Measurements from ENCODE around the gene PZP. TPM values are rescaled to one million over a fixed set of nuclear protein-coding genes. Genes with fewer than 3 reads are reported as not detected.
"Not testable (repeated sequence)": the region's sequence is repeated elsewhere in the genome, so short reads cannot be mapped to it uniquely, and the experiment has no call there.

Gene PZP
- total and polyA plus RNA-seq, 9 of the 15 experiments (the other 6 are each of a cell fraction or from before 2014, with no cell fraction given) = 0.01 TPM; not detected in 8

- Histone ChIP-seq H3K79me2 (ENCODE audit: control insufficient read depth, insufficient read depth, low read length) (no peaks in the 10 kb centered on the region), H3K4me3 (no peak overlapping the region), H3K9me1 (ENCODE audit: control insufficient read depth, insufficient read depth, low read length) (no peaks in the 10 kb centered on the region), H3K4me1 (replicated peaks in 1 of 2; ENCODE audit: control insufficient read depth in 2 of 2, insufficient read depth in 2 of 2, low read length in 2 of 2) (no peaks in the 10 kb centered on the region), H4K20me1 (replicated peaks; ENCODE audit: control insufficient read depth, insufficient read depth, low read length) (no peaks in the 10 kb centered on the region), H3K9me3 (replicated peaks; ENCODE audit: control insufficient read depth, insufficient read depth, low read depth, low read length) (no peaks in the 10 kb centered on the region; the same call in 1 of the 2 replicates), H3K4me2 (ENCODE audit: insufficient read depth, low read length) (no peak overlapping the region), H3K27me3 (ENCODE audit: control insufficient read depth in 2 of 2, insufficient read depth in 2 of 2, low read length in 2 of 2) (no peaks in the 10 kb centered on the region), H3K36me3 (ENCODE audit: control insufficient read depth, insufficient read depth, low read length) (no peaks in the 10 kb centered on the region), H3K27ac (ENCODE audit: extremely low read depth, low read depth, low read length) (no peak overlapping the region), H3K9ac (ENCODE audit: insufficient read depth in 1 of 2, low read depth in 2 of 2, low read length in 2 of 2) (no peak overlapping the region), H2AFZ (ENCODE audit: low read depth, low read length) (no peak overlapping the region)
- ATAC-seq (no peak), DNase-seq (ENCODE audit: extremely low read depth in 1 of 4, low spot score in 3 of 4) (no peak), FAIRE-seq (no peak)
- peak; percentile 85 for TF ChIP-seq HLTF (IDR thresholded peaks at IDR 0.05)
- no peak for TF ChIP-seq SMARCA4 (IDR thresholded peaks at IDR 0.05)
- intact Hi-C loops (cut with micrococcal nuclease) = no loop called here
- 0% methylated on average over 3 of the region's 3 CpGs for WGBS (ENCODE audit: insufficient coverage, low coverage, missing lambda C conversion rate)
- in situ Hi-C loops (cut with MboI) = no loop called here
- no TSS peak for BruUV-seq (replicated peaks)
- ChIA-PET POLR2A (no interaction called here), CTCF (ENCODE audit: low intra/inter-chr PET ratio) (no interaction called here)
Observed at GRCh38 chr12:9143929-9144729, 64.1 kb downstream of the PZP start.

GRCh38 chr12:9143137-9143536 lies 65.1 kb downstream of the PZP start:
- ATAC-seq (no peak), DNase-seq (ENCODE audit: extremely low read depth in 1 of 4, low spot score in 3 of 4) (no peak), FAIRE-seq (no peak)
- Histone ChIP-seq H3K9me3 (replicated peaks; ENCODE audit: control insufficient read depth, insufficient read depth, low read depth, low read length) (no peaks in the 10 kb centered on the region; the same call in 1 of the 2 replicates), H3K27ac (ENCODE audit: extremely low read depth, low read depth, low read length) (no peak overlapping the region), H3K4me3 (no peak overlapping the region), H3K4me1 (replicated peaks in 1 of 2; ENCODE audit: control insufficient read depth in 2 of 2, insufficient read depth in 2 of 2, low read length in 2 of 2) (no peaks in the 10 kb centered on the region), H4K20me1 (replicated peaks; ENCODE audit: control insufficient read depth, insufficient read depth, low read length) (no peaks in the 10 kb centered on the region), H3K9ac (ENCODE audit: insufficient read depth in 1 of 2, low read depth in 2 of 2, low read length in 2 of 2) (no peak overlapping the region), H3K27me3 (ENCODE audit: control insufficient read depth in 2 of 2, insufficient read depth in 2 of 2, low read length in 2 of 2) (no peaks in the 10 kb centered on the region), H2AFZ (ENCODE audit: low read depth, low read length) (no peak overlapping the region), H3K36me3 (ENCODE audit: control insufficient read depth, insufficient read depth, low read length) (no peaks in the 10 kb centered on the region), H3K4me2 (ENCODE audit: insufficient read depth, low read length) (no peak overlapping the region), H3K9me1 (ENCODE audit: control insufficient read depth, insufficient read depth, low read length) (no peaks in the 10 kb centered on the region), H3K79me2 (ENCODE audit: control insufficient read depth, insufficient read depth, low read length) (no peaks in the 10 kb centered on the region)
- in situ Hi-C loops (cut with MboI) = no loop called here
- WGBS (ENCODE audit: insufficient coverage, low coverage, missing lambda C conversion rate) = 0% methylated on average over 2 of the region's 2 CpGs
- POLR2A ChIA-PET = no interaction called here
- no TSS peak for BruUV-seq (replicated peaks)
- CTCF ChIA-PET (ENCODE audit: low intra/inter-chr PET ratio) = no interaction called here
- TF ChIP-seq RBM25 (IDR thresholded peaks at IDR 0.05; ENCODE audit: low read depth, low read length, severe bottlenecking) (no peak), ZNF551 (CRISPR knock-in tag; IDR thresholded peaks at IDR 0.05) (no peak), ETV5 (CRISPR knock-in tag; IDR thresholded peaks at IDR 0.05; ENCODE audit: low read depth) (no peak), SP1 (CRISPR knock-in tag; IDR thresholded peaks at IDR 0.05) (no peak)
- intact Hi-C loops (cut with micrococcal nuclease) = no loop called here

GRCh38 chr12:9139588-9140290 lies 68.5 kb downstream of the PZP start:
- WGBS (ENCODE audit: insufficient coverage, low coverage, missing lambda C conversion rate) = 0% methylated on average over 2 of the region's 2 CpGs
- FAIRE-seq; H3K36me3 ChIP-seq (ENCODE audit: control insufficient read depth, insufficient read depth, low read length); H3K9ac ChIP-seq (ENCODE audit: insufficient read depth in 1 of 2, low read depth in 2 of 2, low read length in 2 of 2); ATAC-seq; H3K27me3 ChIP-seq (ENCODE audit: control insufficient read depth in 2 of 2, insufficient read depth in 2 of 2, low read length in 2 of 2); H3K9me1 ChIP-seq (ENCODE audit: control insufficient read depth, insufficient read depth, low read length); H4K20me1 ChIP-seq (replicated peaks; ENCODE audit: control insufficient read depth, insufficient read depth, low read length); H3K79me2 ChIP-seq (ENCODE audit: control insufficient read depth, insufficient read depth, low read length); CTCF ChIA-PET (ENCODE audit: low intra/inter-chr PET ratio); H2AFZ ChIP-seq (ENCODE audit: low read depth, low read length); H3K4me3 ChIP-seq; POLR2A ChIA-PET; H3K27ac ChIP-seq (ENCODE audit: extremely low read depth, low read depth, low read length); H3K9me3 ChIP-seq (replicated peaks; ENCODE audit: control insufficient read depth, insufficient read depth, low read depth, low read length); intact Hi-C loops (cut with micrococcal nuclease); DNase-seq (ENCODE audit: extremely low read depth in 1 of 4, low spot score in 3 of 4); in situ Hi-C loops (cut with MboI); H3K4me2 ChIP-seq (ENCODE audit: insufficient read depth, low read length); BruUV-seq (replicated peaks); H3K4me1 ChIP-seq (replicated peaks in 1 of 2; ENCODE audit: control insufficient read depth in 2 of 2, insufficient read depth in 2 of 2, low read length in 2 of 2): not testable (repeated sequence)
